ENCODE measurements around the gene RAB7B. TPM values are rescaled to one million over a fixed set of nuclear protein-coding genes. Genes with fewer than 3 reads are reported as not detected.

Gene RAB7B
- 0.21 TPM in 1 of 2 replicates, not detected in the other for total RNA-seq (2011; cell fraction: chromatin; rRNA removed; ENCODE audit: low replicate concordance)
- 0.17 TPM in 1 of 2 replicates, not detected in the other for total RNA-seq (2011; cell fraction: nucleolus; rRNA removed)
- not detected in 2 replicates for total RNA-seq (2011; cell fraction: nucleoplasm; rRNA removed)
- total RNA-seq (2014; rRNA removed) (not detected in 2 replicates), total RNA-seq (2014; rRNA removed; fragmentation: Illumina TruSeq; extraction: Trizol) (0.07 TPM in 1 of 2 replicates, not detected in the other), total RNA-seq (2015; rRNA removed; fragmentation: Illumina TruSeq; extraction: Trizol) (not detected in 2 replicates), total RNA-seq (2021) (not detected in 2 replicates), polyA plus RNA-seq (2011; rRNA removed) (0.09 and 0.29 TPM in 2 replicates), polyA plus RNA-seq (2014; fragmentation: Illumina TruSeq; extraction: Trizol) (0.12 TPM in 1 of 2 replicates, not detected in the other), polyA plus RNA-seq (2014; fragmentation: Nextera tagmentation; extraction: Ambion mirVana) (under 1 TPM; 0.03 to 0.06 TPM), polyA plus RNA-seq (2014; rRNA removed) (not detected in 2 replicates), polyA minus RNA-seq (2011; rRNA and poly(A)+ RNA removed) (0.14 and 0.42 TPM in 2 replicates), Bru-seq, nascent RNA (percentile 7 among the genes with signal in this experiment), BruChase-seq, experiment 1, labeled RNA remaining after a 2-hour chase (percentile 7 among the genes with signal in this experiment), BruChase-seq, experiment 2, labeled RNA remaining after a 6-hour chase (percentile 7 among the genes with signal in this experiment)
- polyA plus RNA-seq (2011; cell fraction: cytosol; rRNA removed) = 0.31 TPM in 1 of 2 replicates, not detected in the other
- 0.04 and 0.28 TPM in 2 replicates for polyA plus RNA-seq (2011; cell fraction: nucleus; rRNA removed)
- 0.04 and 0.17 TPM in 2 replicates for polyA plus RNA-seq (2012)
- polyA minus RNA-seq (2011; cell fraction: cytosol; rRNA and poly(A)+ RNA removed) = not detected in 2 replicates
- 0.13 TPM in 1 of 2 replicates, not detected in the other for polyA minus RNA-seq (2011; cell fraction: nucleus; rRNA and poly(A)+ RNA removed)
- long read RNA-seq, experiment 1 = 0 reads
- long read RNA-seq, experiment 2 = 0 reads
- long read RNA-seq, experiment 3 = 0 reads

DNA sequence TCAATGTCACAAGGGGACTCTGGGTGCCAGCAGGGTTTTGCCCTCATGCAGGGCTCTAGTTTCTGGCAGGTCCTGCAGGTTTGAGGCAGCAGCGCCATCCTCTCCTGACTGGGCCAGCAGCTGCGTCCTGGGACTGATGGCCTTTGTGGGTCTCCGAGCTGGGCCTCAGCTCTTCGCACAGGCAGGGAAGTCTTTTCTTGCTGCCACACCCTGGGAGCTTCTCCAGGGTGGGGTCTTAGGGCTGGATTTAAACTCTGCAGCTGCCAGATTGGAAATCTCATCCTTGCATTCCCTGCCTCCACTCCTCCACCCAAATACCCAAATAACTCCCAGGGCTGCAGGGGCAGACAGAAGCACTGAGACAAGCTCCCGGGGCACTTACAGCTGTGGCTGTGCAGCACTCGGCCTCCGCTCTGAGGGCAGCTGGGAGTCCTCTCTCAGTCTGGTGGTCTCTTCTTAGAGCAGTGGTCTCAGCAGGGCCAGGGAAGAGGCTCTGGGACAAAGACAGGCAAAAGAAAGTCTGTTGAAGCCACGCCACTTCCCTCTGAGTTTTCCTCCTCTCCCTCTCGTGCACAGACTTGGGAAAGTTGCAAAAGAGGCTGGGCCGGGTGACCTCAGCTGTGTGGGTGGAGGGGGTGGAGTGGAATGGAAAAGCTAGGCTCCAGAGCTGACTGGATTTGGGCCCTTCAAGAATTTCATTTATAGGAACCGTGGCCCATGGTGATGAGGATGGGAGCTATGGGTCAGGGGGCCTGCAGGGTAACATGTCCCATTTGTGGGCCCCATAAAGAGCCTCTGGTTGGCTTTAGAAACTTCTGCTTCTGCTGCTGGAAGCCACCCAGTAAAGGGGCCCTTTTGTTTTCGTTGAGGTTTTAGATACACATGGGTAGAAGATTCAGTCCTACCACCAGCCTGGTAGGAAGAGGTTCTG lies at the start of gene RAB7B:
Gene RAB7B (minus strand): TSS at position 525 of the 931 bp plus-strand sequence. CDS start 9,260 bp downstream, outside the sequence.
- Histone ChIP-seq H3K79me2 (ENCODE audit: control insufficient read depth, insufficient read depth, low read length) (no peaks in the 10 kb centered on the region), H3K27me3 (ENCODE audit: control insufficient read depth in 2 of 2, insufficient read depth in 2 of 2, low read length in 2 of 2) (peaks cover 19 to 66% of the 10 kb centered on the region in 2 experiments; a peak in 4 of 5 replicates), H3K36me3 (ENCODE audit: control insufficient read depth, insufficient read depth, low read length) (no peaks in the 10 kb centered on the region), H3K4me1 (replicated peaks in 1 of 2; ENCODE audit: control insufficient read depth in 2 of 2, insufficient read depth in 2 of 2, low read length in 2 of 2) (peaks cover 8 to 16% of the 10 kb centered on the region in 2 experiments), H3K4me2 (ENCODE audit: insufficient read depth, low read length) (no peak within 1 kb of the TSS; the same call in 1 of the 2 replicates), H3K9me3 (replicated peaks; ENCODE audit: control insufficient read depth, insufficient read depth, low read depth, low read length) (no peaks in the 10 kb centered on the region), H4K20me1 (replicated peaks; ENCODE audit: control insufficient read depth, insufficient read depth, low read length) (no peaks in the 10 kb centered on the region; the same call in 1 of the 2 replicates), H3K9ac (ENCODE audit: insufficient read depth in 1 of 2, low read depth in 2 of 2, low read length in 2 of 2) (no peak within 1 kb of the TSS; a peak in 1 of 4 replicates), H2AFZ (ENCODE audit: low read depth, low read length) (no peak within 1 kb of the TSS), H3K27ac (ENCODE audit: extremely low read depth, low read depth, low read length) (no peak within 1 kb of the TSS; the same call in 2 of the 3 replicates), H3K9me1 (ENCODE audit: control insufficient read depth, insufficient read depth, low read length) (no peaks in the 10 kb centered on the region), H3K4me3 (no peak within 1 kb of the TSS)
- intact Hi-C loops (cut with micrococcal nuclease) = no loop called here
- DNase-seq (ENCODE audit: extremely low read depth in 1 of 4, low spot score in 3 of 4) (no peak), FAIRE-seq (no peak), ATAC-seq (0 out of 3 replicates have a peak, but pooled peaks have one; percentile 21)
- ChIA-PET CTCF (ENCODE audit: low intra/inter-chr PET ratio) (no interaction called here), POLR2A (interaction anchor here (0.5 kb wide), 1 partner anchor 25 kb away, joined by 4 read pairs; no protein-coding TSS in a partner anchor)
- no TSS peak for BruUV-seq (replicated peaks)
- in situ Hi-C loops (cut with MboI) = no loop called here
- 11% methylated on average over 12 of the region's 12 CpGs for WGBS (ENCODE audit: insufficient coverage, low coverage, missing lambda C conversion rate)
- no peak for TF ChIP-seq JUNB (CRISPR knock-in tag; conservative IDR thresholded peaks at IDR 0.05)
- no peak for TF ChIP-seq SMAD4 (CRISPR knock-in tag; conservative IDR thresholded peaks at IDR 0.05)
- no peak for TF ChIP-seq DACH1 (IDR thresholded peaks at IDR 0.05; ENCODE audit: partially characterized antibody)
- no peak for TF ChIP-seq MCM5 (IDR thresholded peaks at IDR 0.05; ENCODE audit: low read depth)
- no peak for TF ChIP-seq MIER1 (IDR thresholded peaks at IDR 0.05; ENCODE audit: low read depth)
- TF ChIP-seq ZNF253 (CRISPR knock-in tag; conservative IDR thresholded peaks at IDR 0.05) = no peak
- TF ChIP-seq UBTF (IDR thresholded peaks at IDR 0.05; ENCODE audit: borderline replicate concordance in 1 of 2, low read depth in 2 of 2, low read length in 2 of 2) = no peak
- peak; percentile 45; the same call in 1 of the 2 replicates for TF ChIP-seq BHLHE40 (IDR thresholded peaks at IDR 0.05; ENCODE audit: low read length)
- TF ChIP-seq RBBP5 (IDR thresholded peaks at IDR 0.05; ENCODE audit: borderline replicate concordance, insufficient read depth, low read length, poor library complexity, severe bottlenecking) = no peak
- TF ChIP-seq FOXA1 (IDR thresholded peaks at IDR 0.05; ENCODE audit: borderline replicate concordance) = no peak
- no peak for TF ChIP-seq TAF9B (IDR thresholded peaks at IDR 0.05; ENCODE audit: partially characterized antibody)
- TF ChIP-seq ZNF398 (CRISPR knock-in tag; IDR thresholded peaks at IDR 0.05) = no peak
